Brain microvascular endothelial cell (primary cell): Measurements from ENCODE around the gene HAUS5.
A peak's percentile ranks its signal among the peaks of the same experiment; 100 is the strongest.
"Not testable (repeated sequence)": the region's sequence is repeated elsewhere in the genome, so short reads cannot be mapped to it uniquely, and the experiment has no call there.

ENCODE experiments used
- DNase-seq: peaks from one replicate; pipeline ENCODE4 v3.0.0-alpha.2; 2020
- H3K27ac ChIP-seq: fragments of 250-450 bp; sonication (Bioruptor Pico); 2 replicates; pipeline ENCODE4 v1.5.1; 2020; ENCODE audit warnings: mild to moderate bottlenecking, moderate library complexity
- H3K27me3 ChIP-seq: fragments of 250-450 bp; sonication (Bioruptor Pico); replicated peaks from 2 replicates; pipeline ENCODE4 v1.5.1; 2020; ENCODE audit warnings: mild to moderate bottlenecking
- H3K36me3 ChIP-seq: fragments of 250-450 bp; sonication (Bioruptor Pico); replicated peaks from 2 replicates; pipeline ENCODE4 v1.5.1; 2020; ENCODE audit warnings: mild to moderate bottlenecking
- H3K4me3 ChIP-seq: 2 replicates; pipeline ENCODE4 v1.5.1; 2011; ENCODE audit warnings: low read depth, mild to moderate bottlenecking, control low read depth, low read length, moderate library complexity
- in situ Hi-C: cut with HindIII; loops from 2 replicates; pipeline ENCODE4 v1.10.0; 2017; ENCODE audit warnings: low sequenced_read_pairs, low pct_ligation_motif_present
- TF ChIP-seq, protein P1 (sequence below): IDR thresholded peaks from 2 replicates; pipeline ENCODE4 v1.5.1; 2011; ENCODE audit warnings: low read depth, mild to moderate bottlenecking, moderate library complexity, low read length, control low read depth, inconsistent platforms; ENCODE audit errors: missing control alignments

HAUS5 gene

GRCh38 chr19:35601971-35602370 is 10.6 kb upstream of the HAUS5 start:
- in situ Hi-C loops = no loop called here
- DNase-seq = no peak
- Histone ChIP-seq H3K27ac (no peak overlapping the region), H3K4me3 (no peak overlapping the region), H3K27me3 (no peaks in the 10 kb centered on the region), H3K36me3 (no peaks in the 10 kb centered on the region)
- TF ChIP-seq, protein P1, sequence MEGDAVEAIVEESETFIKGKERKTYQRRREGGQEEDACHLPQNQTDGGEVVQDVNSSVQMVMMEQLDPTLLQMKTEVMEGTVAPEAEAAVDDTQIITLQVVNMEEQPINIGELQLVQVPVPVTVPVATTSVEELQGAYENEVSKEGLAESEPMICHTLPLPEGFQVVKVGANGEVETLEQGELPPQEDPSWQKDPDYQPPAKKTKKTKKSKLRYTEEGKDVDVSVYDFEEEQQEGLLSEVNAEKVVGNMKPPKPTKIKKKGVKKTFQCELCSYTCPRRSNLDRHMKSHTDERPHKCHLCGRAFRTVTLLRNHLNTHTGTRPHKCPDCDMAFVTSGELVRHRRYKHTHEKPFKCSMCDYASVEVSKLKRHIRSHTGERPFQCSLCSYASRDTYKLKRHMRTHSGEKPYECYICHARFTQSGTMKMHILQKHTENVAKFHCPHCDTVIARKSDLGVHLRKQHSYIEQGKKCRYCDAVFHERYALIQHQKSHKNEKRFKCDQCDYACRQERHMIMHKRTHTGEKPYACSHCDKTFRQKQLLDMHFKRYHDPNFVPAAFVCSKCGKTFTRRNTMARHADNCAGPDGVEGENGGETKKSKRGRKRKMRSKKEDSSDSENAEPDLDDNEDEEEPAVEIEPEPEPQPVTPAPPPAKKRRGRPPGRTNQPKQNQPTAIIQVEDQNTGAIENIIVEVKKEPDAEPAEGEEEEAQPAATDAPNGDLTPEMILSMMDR = no peak

GRCh38 chr19:35604436-35604835 is 8.1 kb upstream of the HAUS5 start:
- H3K36me3 ChIP-seq, in situ Hi-C loops, H3K27ac ChIP-seq, H3K27me3 ChIP-seq, DNase-seq, H3K4me3 ChIP-seq: not testable (repeated sequence)

GRCh38 chr19:35607170-35607569 is 5.4 kb upstream of the HAUS5 start:
- DNase-seq, H3K4me3 ChIP-seq, H3K27ac ChIP-seq, H3K36me3 ChIP-seq, H3K27me3 ChIP-seq, in situ Hi-C loops: not testable (repeated sequence)

DNA sequence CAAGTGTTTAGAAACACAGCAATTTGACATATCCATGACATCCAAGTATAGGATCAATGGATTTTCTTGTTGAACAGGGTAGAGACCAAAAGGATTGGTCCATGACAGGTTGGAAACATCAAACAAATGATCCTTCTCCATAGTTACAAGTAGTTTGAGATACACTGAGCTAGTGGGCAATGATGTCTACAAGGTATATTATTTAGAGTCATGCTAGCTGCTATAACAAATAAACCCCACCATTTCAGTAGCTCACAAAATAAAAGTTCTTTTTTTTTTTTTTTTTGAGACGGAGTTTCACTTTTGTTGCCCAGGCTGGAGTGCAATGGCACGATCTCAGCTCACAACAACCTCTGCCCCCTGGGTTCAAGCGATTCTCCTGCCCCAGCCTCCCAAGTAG is 4.9 kb upstream of the HAUS5 start:
- Histone ChIP-seq H3K4me3 (no peak overlapping the region), H3K27me3 (no peaks in the 10 kb centered on the region), H3K27ac (no peak overlapping the region), H3K36me3 (no peaks in the 10 kb centered on the region)
- DNase-seq = no peak
- TF ChIP-seq, protein P1 = no peak
- in situ Hi-C loops = no loop called here

GRCh38 chr19:35608251-35608650 is 4.3 kb upstream of the HAUS5 start:
- no peaks in the 10 kb centered on the region for H3K27me3 ChIP-seq
- H3K4me3 ChIP-seq = no peak overlapping the region
- in situ Hi-C loops = no loop called here
- no peak for DNase-seq
- H3K36me3 ChIP-seq = no peaks in the 10 kb centered on the region
- TF ChIP-seq, protein P1 = no peak
- no peak overlapping the region for H3K27ac ChIP-seq

DNA sequence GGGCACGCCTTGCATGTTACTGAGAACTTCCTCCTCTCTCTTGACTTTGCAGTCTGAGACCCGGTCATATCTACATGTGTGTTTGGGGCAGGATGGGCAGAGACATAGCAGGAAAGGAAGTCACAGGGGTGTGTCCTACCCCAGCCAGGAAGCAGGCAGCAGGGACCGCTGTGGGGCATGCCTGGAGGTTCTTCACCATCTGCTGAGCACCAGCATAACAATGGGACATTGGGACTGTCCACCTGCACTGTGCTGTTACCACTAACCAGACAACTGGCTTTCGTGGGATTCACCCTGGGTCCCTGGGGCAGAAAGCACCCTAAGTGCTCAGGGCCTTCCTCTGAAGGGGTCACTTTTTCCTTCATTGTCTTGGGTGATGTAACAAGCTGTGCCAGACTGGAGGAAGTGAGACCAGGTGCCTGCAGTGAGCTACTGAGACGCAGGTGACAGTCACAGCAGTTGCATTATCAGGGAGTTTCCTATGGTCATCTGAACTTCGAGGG is 2.6 kb upstream of the HAUS5 start:
- in situ Hi-C loops = no loop called here
- H3K4me3 ChIP-seq = no peak overlapping the region
- DNase-seq = no peak
- TF ChIP-seq, protein P1 = no peak
- H3K27me3 ChIP-seq = no peaks in the 10 kb centered on the region
- no peak overlapping the region for H3K27ac ChIP-seq
- H3K36me3 ChIP-seq = no peaks in the 10 kb centered on the region

DNA sequence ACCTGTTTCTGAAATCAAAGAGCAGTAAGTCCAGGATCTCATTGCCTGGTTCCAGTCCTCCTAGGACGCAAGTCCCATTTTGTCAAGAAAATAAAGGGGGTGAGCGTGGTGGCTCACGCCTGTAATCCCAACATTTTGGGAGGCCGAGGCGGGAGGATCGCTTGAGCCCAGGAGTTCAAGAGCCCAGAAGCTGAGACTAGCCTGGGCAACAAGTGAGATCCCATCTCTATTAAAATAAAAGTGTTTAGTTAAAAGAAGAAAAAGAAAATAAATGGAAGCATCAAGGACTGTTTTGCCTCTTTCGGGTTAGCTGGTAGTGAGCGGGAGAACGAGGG is 344 bp upstream of the HAUS5 start:
- Histone ChIP-seq H3K27me3 (no peaks in the 10 kb centered on the region), H3K27ac (no peak overlapping the region), H3K36me3 (no peaks in the 10 kb centered on the region), H3K4me3 (peak overlapping the region; percentile 89)
- TF ChIP-seq, protein P1 = no peak
- DNase-seq = no peak
- in situ Hi-C loops = no loop called here
